Measurements from ENCODE around the gene TNIK.

- no peak for TF ChIP-seq POLR2A (IDR thresholded peaks at IDR 0.05)
- TF ChIP-seq, protein P1, sequence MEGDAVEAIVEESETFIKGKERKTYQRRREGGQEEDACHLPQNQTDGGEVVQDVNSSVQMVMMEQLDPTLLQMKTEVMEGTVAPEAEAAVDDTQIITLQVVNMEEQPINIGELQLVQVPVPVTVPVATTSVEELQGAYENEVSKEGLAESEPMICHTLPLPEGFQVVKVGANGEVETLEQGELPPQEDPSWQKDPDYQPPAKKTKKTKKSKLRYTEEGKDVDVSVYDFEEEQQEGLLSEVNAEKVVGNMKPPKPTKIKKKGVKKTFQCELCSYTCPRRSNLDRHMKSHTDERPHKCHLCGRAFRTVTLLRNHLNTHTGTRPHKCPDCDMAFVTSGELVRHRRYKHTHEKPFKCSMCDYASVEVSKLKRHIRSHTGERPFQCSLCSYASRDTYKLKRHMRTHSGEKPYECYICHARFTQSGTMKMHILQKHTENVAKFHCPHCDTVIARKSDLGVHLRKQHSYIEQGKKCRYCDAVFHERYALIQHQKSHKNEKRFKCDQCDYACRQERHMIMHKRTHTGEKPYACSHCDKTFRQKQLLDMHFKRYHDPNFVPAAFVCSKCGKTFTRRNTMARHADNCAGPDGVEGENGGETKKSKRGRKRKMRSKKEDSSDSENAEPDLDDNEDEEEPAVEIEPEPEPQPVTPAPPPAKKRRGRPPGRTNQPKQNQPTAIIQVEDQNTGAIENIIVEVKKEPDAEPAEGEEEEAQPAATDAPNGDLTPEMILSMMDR (IDR thresholded peaks at IDR 0.05), result no peak
Observed at GRCh38 chr3:171286580-171287249, 173.5 kb downstream of the TNIK start.
